Stimulated activated CD4-positive, alpha-beta T cell treated with anti-CD3 and anti-CD28 coated beads, Interleukin-4, amount 100 ng/mL, for 48 hours (primary cell): Measurements from ENCODE around the gene UAP1L1.

Experiments used
- DNase-seq, 2 donors: peaks; one replicate each; pipeline ENCODE4 v3.0.0-alpha.2; 2020; ENCODE audit warnings: low read depth in 2 of 2

Gene UAP1L1

DNA sequence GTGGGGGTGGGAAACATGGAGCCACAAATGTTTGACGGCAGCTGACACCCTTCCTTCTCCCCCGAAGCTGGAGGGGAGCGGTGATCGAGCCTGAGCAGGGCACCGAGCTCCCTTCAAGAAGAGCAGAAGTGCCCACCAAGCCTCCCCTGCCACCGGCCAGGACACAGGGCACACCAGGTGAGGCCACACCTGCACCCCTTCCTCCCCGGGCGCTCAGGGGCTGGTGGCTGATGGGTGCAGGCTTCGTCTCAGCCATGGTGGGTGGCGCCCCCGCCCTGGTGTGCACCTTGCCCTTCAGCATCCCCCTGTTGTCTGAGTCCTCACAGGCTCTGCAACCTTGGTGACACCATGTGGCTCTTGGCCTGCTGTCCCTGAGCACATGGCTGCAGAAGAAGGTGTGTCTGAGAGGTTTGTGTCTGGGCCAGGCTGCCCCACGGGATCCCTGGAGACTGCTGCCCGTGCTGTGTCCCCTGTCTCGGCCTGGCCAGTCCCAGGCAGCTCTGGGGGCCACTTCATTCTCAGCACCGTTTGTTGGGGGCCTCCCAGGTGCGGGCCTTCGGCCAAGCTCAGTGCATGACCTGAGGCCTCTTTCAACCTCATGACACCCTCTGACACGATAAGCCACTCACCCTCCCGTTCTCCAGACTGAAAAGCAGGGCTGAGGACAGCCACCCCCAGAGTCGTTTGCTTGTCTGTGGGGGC lies 20.6 kb downstream of the UAP1L1 start:
- DNase-seq: no peak

DNA sequence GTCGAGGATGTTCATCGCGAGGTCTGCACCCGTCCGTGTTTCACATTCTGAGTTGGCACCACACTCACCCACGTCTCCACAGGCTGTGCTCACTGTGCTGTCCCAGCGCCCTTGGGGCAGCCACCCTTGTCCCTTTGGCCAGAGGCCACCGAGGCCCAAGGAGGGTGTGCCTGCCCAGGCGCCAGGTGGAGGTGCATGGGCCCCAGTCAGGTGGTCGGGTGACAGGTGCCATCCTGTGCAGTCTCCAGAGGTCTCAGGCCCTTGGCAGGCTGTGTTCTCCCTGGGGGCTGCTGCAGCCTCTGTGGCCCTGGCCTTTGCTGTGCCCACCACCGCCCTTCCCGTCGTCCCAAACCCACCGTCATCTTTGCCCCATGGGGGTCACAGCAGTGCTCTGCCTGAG lies 21.9 kb downstream of the UAP1L1 start:
- DNase-seq: no peak

DNA sequence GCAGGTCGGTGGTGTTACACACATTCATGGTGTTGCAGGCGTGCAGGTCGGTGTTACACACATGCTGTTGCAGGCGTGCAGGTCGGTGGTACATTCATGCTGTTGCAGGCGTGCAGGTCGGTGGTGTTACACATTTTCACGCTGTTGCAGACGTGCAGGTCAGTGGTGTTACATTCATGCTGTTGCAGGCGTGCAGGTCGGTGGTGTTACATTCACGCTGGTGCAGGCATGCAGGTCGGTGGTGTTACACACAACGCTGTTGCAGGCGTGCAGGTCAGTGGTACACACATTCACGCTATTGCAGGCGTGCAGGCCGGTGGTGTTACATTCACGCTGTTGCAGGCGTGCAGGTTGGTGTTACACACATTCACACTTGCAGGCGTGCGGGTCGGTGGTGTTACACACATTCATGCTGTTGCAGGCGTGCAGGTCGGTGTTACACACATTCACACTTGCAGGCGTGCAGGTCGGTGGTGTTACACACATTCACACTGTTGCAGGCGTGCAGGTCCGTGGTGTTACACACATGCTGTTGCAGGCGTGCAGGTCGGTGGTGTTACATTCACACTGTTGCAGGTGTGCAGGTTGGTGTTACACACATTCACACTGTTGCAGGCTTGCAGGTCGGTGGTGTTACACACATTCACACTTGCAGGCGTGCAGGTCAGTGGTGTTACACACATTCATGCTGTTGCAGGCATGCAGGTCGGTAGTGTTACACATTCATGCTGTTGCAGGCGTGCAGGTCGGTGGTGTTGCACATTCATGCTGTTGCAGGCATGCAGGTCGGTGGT lies 26.1 kb downstream of the UAP1L1 start:
- DNase-seq: no peak

DNA sequence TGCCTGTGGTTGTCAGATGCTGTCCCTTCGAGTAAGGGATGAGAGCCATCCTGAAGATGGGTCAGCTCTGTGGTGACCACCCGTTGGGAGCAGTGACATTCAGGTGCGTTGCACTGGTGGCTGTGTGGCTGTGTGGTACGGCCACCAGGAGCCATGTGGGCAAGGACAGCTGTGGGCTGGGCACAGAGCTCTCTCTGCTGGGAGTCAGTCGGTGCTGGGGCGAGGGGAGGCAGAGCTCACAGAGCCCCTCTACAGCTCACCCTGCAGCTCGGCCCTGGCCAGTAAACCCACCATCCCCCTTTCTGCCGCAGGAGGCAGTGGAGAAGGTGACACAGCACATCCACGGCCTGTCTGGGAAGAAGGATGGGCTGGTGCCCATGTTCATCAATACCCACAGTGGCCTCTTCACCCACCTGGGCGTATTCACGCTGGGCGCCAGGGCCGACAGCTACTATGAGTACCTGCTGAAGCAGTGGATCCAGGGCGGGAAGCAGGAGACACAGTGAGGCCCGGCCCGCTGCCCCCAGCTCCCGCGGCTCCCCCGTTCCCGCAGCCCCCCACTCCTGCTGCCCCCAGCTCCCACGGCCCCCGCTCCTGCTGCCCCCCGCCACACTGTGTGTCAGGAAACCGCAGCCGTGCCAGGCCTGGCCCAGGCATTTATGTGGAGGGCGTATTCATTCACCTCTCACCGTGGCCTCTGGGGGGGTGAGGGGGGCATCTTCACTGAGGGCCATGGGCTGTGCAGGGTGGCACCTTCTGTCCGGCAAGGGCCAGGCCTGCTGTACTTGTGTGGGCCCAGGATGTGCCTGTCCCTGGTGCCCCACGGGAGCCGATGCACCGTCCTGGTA lies 28.7 kb downstream of the UAP1L1 start:
- DNase-seq: no peak

GRCh38 chr9:137106662-137107250 lies 29.4 kb downstream of the UAP1L1 start:
- DNase-seq: no peak

DNA sequence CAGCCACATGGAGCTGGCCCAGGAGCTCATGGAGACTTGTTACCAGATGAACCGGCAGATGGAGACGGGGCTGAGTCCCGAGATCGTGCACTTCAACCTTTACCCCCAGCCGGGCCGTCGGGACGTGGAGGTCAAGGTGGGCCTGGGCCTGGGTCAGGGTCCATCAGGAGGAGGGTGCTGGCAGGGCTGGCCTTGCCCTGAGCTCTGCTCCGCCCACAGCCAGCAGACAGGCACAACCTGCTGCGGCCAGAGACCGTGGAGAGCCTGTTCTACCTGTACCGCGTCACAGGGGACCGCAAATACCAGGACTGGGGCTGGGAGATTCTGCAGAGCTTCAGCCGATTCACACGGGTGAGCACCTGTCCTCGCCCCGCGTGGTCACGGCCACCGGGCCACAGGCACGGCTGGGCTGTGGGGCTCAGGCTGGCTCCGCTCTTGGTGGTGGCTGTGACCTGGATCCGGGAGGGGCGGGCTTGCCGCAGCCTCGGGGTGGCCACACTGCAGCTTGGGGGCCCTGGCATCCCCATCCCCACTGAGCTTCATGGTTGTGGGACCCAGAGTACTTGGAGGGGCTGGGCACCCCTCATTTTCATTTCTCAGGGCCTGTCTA lies 30.1 kb downstream of the UAP1L1 start:
- DNase-seq: no peak

GRCh38 chr9:137107982-137108381 lies 30.7 kb downstream of the UAP1L1 start:
- no peak for DNase-seq

- DNase-seq: no peak
Measured at GRCh38 chr9:137108608-137109249, 31.4 kb downstream of the UAP1L1 start.

DNA sequence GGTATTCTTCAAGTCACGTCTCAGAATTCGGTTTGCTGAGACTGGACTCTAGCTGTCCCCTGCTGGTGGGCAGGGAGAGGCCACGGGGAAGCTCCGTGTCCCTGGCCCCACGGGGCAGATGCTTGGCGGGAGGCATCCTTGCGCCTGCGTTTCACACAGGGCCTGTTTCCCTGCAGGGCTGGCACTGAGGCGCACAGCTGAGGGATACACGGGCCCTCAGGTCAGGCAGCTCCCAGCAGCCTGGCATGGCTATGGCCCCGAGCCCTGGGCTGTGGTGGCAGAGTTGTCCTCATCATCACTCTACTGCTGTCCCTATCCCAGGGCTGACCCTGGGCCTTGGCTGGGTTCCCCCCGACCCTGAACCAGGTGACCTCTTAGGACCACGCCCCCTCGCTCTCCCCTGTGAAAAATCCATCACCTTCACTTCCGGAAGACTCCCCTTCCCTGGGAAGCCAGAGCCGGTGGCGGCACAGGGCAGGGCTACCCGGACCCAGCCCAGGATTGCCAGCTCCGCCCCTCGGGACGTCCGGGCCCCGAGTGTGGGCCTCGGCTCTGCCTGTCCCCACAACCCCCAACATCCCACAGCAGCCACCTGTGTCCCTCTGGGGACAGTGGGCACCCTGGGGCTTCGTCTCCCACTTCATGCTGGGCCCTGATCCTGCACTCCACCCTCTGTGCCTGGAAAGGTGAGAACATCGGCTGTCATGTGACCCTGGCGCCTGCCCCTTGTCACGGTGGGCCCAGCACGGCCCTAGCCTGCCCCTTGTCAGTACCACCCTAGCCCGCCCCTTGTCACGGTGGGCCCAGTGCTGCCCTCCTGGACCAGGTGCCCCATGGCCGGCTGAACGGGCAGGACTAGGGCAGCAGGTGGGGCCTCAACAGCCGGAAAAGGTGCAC lies 32.2 kb downstream of the UAP1L1 start:
- DNase-seq: no peak

GRCh38 chr9:137110147-137110910 lies 33.0 kb downstream of the UAP1L1 start:
- no peak for DNase-seq

DNA sequence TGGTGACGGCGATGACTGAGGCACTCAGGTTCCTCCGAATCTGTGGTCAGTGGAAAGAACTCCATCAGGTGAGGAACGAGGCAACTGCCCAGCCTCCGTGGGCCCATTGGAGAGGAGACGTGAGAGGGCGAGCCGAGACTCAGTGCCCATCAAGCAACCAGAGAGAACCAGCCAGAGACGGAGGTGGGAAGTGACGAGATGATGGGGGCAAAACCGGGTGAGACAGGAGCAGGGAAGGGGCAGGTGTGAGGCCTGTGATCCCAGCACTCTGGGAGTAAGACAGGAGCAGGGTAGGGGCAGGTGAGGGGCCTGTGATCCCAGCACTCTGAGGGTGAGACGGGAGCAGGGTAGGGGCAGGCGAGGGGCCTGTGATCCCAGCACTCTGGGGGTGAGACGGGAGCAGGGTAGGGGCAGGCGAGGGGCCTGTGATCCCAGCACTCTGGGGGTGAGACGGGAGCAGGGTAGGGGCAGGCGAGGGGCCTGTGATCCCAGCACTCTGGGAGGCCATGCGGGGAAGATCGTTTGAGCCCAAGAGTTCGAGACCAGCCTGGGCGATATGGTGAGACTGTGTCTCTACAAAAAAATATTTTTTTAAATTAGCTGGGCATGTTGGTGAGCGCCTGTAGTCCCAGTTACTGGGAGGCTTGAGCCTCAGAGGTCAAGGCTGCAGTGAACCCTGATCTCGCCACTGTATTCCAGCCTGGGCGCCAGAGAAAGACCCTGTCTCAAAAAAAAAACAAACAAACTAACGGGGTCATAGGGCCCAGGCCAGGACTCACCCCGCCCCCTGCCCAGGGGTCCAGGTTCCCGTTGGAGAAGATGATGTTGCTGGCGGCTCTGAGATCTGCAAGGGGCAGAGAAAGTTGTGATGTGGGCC lies 33.8 kb downstream of the UAP1L1 start:
- no peak for DNase-seq

DNA sequence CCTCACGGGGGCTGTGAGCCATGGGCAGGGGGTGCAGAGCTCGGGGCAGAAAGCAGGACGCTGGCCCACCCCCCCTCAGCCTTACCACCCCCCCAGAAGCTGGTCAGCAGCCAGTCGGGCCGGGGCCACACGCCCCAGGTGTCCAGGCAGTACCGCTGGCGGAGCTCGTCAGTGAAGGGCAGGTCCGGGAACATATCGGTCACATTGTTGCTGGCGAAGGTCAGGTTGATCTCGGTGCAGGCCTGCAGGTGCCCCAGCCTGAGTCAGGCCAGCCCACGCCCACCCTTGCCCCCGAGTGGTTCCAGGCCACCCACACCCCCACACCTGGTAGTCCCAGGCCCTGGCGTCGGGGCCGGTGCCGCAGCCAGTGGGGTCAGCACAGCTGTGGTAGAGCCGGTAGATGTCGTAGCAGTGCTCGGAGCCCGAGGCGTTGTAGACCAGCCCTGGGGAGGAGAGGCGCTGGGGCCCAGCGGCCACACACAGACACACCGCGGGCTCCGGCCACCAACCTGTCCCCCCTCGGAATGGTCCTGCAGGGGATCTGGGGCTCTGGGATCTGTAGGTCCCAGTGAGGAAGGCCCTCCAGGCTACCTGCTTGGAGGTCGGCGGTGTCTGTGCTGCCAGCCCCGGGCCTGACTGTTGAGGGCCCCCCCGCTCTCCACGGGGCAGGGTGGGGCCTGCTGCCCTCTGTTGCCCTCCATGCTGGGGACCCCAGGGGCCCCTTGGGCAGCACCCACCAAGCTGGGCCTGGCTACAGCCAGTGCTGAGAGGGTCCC lies 34.7 kb downstream of the UAP1L1 start:
- no peak for DNase-seq

DNA sequence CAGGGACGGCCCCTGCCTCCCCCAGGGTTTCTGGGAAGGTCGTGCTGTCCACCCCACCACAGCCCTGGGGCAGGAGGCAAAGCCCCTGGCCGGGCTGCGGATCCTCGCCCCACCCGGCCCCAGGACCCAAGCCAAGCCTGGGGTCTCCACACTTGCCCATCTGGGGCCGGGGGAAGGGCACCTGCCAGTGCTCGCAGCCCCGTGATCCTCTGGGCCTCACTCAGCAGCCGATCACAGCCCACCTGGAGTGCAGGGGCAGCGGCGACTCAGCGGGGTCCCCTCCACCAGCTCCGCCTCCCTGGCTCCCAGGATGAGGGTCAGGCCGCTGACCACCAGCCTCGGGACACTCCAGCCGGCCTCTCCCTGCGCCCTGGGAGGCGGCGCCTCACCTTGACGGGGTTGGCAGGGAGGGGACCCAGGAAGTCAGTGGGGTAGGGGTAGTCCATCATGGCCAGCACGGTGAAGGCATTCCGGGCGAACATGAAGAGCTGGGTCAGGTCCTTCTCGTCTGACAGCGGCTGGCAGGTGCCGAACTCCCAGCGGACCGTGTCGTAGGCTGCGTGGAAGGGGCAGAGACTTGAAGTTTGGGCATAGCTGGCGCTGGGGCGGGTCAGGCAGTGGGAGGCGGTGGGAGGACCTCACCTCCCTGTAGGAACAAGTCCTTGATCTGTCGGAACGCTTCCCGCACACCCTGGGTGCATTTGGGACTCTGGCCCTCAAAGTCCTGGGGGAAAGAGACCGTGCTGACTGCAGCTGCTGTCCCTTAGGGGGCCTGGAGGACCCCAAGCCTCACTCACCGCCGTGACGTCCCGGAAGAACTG lies 35.5 kb downstream of the UAP1L1 start:
- no peak for DNase-seq

GRCh38 chr9:137113385-137114159 lies 36.3 kb downstream of the UAP1L1 start:
- no peak for DNase-seq

DNA sequence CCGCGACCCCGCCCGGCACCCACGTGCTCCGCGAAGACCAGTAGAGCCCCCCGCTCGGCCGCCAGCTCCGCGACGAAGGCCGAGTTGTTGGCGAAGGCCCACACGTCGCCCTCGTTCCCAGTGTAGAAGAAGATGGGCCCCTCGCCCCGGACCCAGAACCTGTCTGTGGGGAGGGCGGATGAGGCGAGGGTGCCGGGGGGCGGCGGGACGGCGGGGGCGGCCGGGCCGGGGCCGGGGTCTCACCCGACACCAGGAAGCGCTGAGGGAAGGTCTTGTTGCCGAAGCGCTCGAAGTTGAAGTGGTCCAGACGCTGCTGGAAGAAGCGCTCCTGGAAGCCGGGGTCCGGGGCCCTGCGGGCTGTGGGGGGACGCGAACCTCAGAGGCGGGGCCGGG lies 36.9 kb downstream of the UAP1L1 start:
- DNase-seq: no peak
